ENCODE measurements around the gene REEP1.
A peak's percentile ranks its signal among the peaks of the same experiment; 100 is the strongest.
"Not testable (repeated sequence)": the region's sequence is repeated elsewhere in the genome, so short reads cannot be mapped to it uniquely, and the experiment has no call there.

Gene REEP1

DNA sequence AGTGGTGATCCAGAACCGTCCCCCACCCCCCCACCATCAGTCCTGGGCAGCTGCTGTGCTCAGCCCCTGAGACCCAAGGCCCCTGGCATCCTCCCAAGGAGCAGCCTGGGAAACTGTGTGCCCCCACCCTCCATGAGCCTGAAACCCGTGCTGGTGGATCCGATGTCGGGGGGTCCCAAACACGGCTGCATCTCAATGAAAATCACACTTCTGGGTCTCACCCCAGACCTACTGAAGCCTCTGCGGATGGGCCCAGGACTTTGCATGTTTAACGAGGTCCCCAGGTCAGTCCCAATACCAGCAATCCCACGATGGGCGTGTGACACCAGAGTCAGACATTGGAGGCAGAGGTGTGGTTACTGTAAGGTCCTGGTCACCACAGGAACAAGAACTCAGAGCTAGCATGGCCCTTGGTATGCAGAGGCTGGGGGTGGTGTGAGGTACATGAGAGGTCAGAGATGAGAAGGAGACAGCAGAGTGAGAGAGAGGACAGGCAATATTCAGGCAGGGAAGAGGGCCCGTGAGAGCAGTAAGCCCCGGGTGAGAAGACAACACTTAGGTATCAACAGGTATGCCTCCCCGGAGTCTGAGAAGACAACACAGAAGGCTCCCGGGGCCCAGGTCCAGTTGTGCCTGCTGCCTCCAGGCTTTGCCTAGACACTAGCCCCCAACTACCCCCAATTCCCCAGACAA is 105.6 kb downstream of the REEP1 start:
- Histone ChIP-seq H3K27ac (replicated peaks; ENCODE audit: low read length) (no peak overlapping the region), H3K9me3 (replicated peaks in 1 of 2; ENCODE audit: control insufficient read depth in 2 of 2, insufficient read depth in 1 of 2, low read depth in 1 of 2, low read length in 2 of 2) (no peaks in the 10 kb centered on the region), H2BK5ac (ENCODE audit: low read length) (peak overlapping the region; percentile 87), H3K18ac (ENCODE audit: low read length) (peak overlapping the region; percentile 60), H3K4me1 (ENCODE audit: control insufficient read depth in 2 of 2, insufficient read depth in 1 of 2, low read depth in 1 of 2, low read length in 2 of 2) (peaks cover 22 to 32% of the 10 kb centered on the region in 2 donors), H2AFZ (ENCODE audit: low read length) (no peak overlapping the region), H3K14ac (ENCODE audit: low read length) (peak overlapping the region; percentile 73), H4K8ac (ENCODE audit: low read depth, low read length) (no peak overlapping the region), H4K91ac (ENCODE audit: low read depth, low read length, poor library complexity) (no peak overlapping the region), H2AK5ac (ENCODE audit: low read depth, low read length) (peak overlapping the region; percentile 88), H3K79me1 (ENCODE audit: low read depth, low read length) (no peaks in the 10 kb centered on the region), H3K27me3 (ENCODE audit: control insufficient read depth in 3 of 3, insufficient read depth in 3 of 3, low read depth in 1 of 3, low read length in 3 of 3) (no peaks in the 10 kb centered on the region), H3K23ac (ENCODE audit: low read depth, low read length, poor library complexity) (peak overlapping the region; percentile 38), H3K4me3 (ENCODE audit: low read length in 2 of 2) (no peak overlapping the region), H3K36me3 (replicated peaks in 1 of 2; ENCODE audit: control insufficient read depth in 2 of 2, insufficient read depth in 2 of 2, low read length in 2 of 2) (no peaks in the 10 kb centered on the region), H3K9ac (ENCODE audit: low read depth, low read length, poor library complexity) (no peak overlapping the region), H3K4ac (ENCODE audit: low read length) (no peak overlapping the region), H2BK15ac (ENCODE audit: low read length) (no peak overlapping the region), H2BK12ac (ENCODE audit: low read length) (peak overlapping the region; percentile 75), H3K4me2 (ENCODE audit: insufficient read depth, low read length, poor library complexity, severe bottlenecking) (no peak overlapping the region), H2BK120ac (ENCODE audit: low read depth, low read length) (no peak overlapping the region)
- DNase-seq (ENCODE audit: low spot score): no peak
- no CpG with 5 or more reads among the region's 13 CpGs for WGBS, 2 donors (ENCODE audit: extremely low coverage in 2 of 2, insufficient read length in 2 of 2, insufficient replicate concordance in 1 of 2)

DNA sequence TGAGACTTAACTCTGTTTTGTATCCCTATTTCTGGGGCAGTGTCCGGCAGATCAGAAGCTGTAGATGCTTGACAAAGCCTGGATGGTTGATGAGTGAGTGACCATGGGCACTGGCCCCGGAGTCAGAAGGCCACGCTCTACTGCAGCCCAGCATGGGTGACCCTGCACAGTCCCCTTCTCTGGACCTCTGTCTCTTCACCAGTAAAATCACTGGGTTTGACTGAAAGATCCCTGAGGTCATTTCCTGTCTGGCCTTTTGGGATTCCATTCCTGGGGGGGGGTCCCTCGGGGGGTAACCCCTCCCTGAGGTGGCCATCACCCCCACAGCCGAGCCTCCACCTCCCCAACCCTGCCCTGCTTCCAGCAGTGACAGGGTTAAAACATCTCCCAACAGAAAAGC is 106.5 kb downstream of the REEP1 start:
- Histone ChIP-seq H4K91ac (ENCODE audit: low read depth, low read length, poor library complexity) (no peak overlapping the region), H3K36me3 (replicated peaks in 1 of 2; ENCODE audit: control insufficient read depth in 2 of 2, insufficient read depth in 2 of 2, low read length in 2 of 2) (no peaks in the 10 kb centered on the region), H3K23ac (ENCODE audit: low read depth, low read length, poor library complexity) (no peak overlapping the region), H2BK12ac (ENCODE audit: low read length) (no peak overlapping the region), H2BK120ac (ENCODE audit: low read depth, low read length) (no peak overlapping the region), H2BK5ac (ENCODE audit: low read length) (no peak overlapping the region), H3K9ac (ENCODE audit: low read depth, low read length, poor library complexity) (no peak overlapping the region), H4K8ac (ENCODE audit: low read depth, low read length) (no peak overlapping the region), H3K9me3 (replicated peaks in 1 of 2; ENCODE audit: control insufficient read depth in 2 of 2, insufficient read depth in 1 of 2, low read depth in 1 of 2, low read length in 2 of 2) (no peaks in the 10 kb centered on the region), H3K4ac (ENCODE audit: low read length) (no peak overlapping the region), H3K18ac (ENCODE audit: low read length) (no peak overlapping the region), H3K27me3 (ENCODE audit: control insufficient read depth in 3 of 3, insufficient read depth in 3 of 3, low read depth in 1 of 3, low read length in 3 of 3) (no peaks in the 10 kb centered on the region), H3K79me1 (ENCODE audit: low read depth, low read length) (no peaks in the 10 kb centered on the region), H3K27ac (replicated peaks; ENCODE audit: low read length) (no peak overlapping the region), H3K4me1 (ENCODE audit: control insufficient read depth in 2 of 2, insufficient read depth in 1 of 2, low read depth in 1 of 2, low read length in 2 of 2) (peaks cover 22 to 28% of the 10 kb centered on the region in 2 donors), H3K4me3 (ENCODE audit: low read length in 2 of 2) (no peak overlapping the region), H2AK5ac (ENCODE audit: low read depth, low read length) (peak overlapping the region; percentile 30), H2BK15ac (ENCODE audit: low read length) (no peak overlapping the region), H2AFZ (ENCODE audit: low read length) (peak overlapping the region; percentile 10), H3K4me2 (ENCODE audit: insufficient read depth, low read length, poor library complexity, severe bottlenecking) (no peak overlapping the region), H3K14ac (ENCODE audit: low read length) (no peak overlapping the region)
- WGBS, 2 donors (ENCODE audit: extremely low coverage in 2 of 2, insufficient read length in 2 of 2, insufficient replicate concordance in 1 of 2): no CpG with 5 or more reads among the region's 5 CpGs
- no peak for DNase-seq (ENCODE audit: low spot score)

DNA sequence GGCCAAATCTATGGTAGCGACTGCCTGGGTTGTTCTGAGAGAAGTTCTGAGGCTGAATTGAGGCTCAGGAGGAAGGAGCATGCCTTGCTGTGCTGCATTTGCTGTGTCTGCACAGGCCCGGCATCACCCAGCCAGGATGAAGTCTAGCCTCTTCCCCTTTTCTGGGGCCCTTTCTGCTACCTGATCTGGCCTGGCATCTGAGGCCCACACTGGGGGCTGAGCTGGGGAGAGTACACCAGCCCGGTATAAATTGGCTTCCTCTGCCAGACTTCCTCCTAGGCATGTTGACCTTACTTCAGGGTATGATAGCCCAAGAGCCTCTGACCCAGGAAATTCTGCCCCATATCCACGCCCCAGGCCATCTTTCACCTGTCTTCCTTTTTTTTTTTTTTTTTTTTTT is 108.2 kb downstream of the REEP1 start:
- H3K9ac ChIP-seq (ENCODE audit: low read depth, low read length, poor library complexity): no peak overlapping the region
- no peak overlapping the region for H2BK5ac ChIP-seq (ENCODE audit: low read length)
- H4K91ac ChIP-seq (ENCODE audit: low read depth, low read length, poor library complexity): no peak overlapping the region
- H3K4ac ChIP-seq (ENCODE audit: low read length): no peak overlapping the region
- H3K4me1 ChIP-seq (ENCODE audit: control insufficient read depth in 2 of 2, insufficient read depth in 1 of 2, low read depth in 1 of 2, low read length in 2 of 2): peaks cover 16 to 26% of the 10 kb centered on the region in 2 donors
- DNase-seq (ENCODE audit: low spot score): no peak
- no peak overlapping the region for H4K8ac ChIP-seq (ENCODE audit: low read depth, low read length)
- no peak overlapping the region for H2BK12ac ChIP-seq (ENCODE audit: low read length)
- no peak overlapping the region for H2AK5ac ChIP-seq (ENCODE audit: low read depth, low read length)
- no peak overlapping the region for H3K4me2 ChIP-seq (ENCODE audit: insufficient read depth, low read length, poor library complexity, severe bottlenecking)
- H2BK15ac ChIP-seq (ENCODE audit: low read length): no peak overlapping the region
- no peak overlapping the region for H3K14ac ChIP-seq (ENCODE audit: low read length)
- no peak overlapping the region for H2AFZ ChIP-seq (ENCODE audit: low read length)
- H3K4me3 ChIP-seq (ENCODE audit: low read length in 2 of 2): no peak overlapping the region
- H2BK120ac ChIP-seq (ENCODE audit: low read depth, low read length): no peak overlapping the region
- H3K18ac ChIP-seq (ENCODE audit: low read length): peak overlapping the region; percentile 44
- no peaks in the 10 kb centered on the region for H3K27me3 ChIP-seq (ENCODE audit: control insufficient read depth in 3 of 3, insufficient read depth in 3 of 3, low read depth in 1 of 3, low read length in 3 of 3)
- H3K79me1 ChIP-seq (ENCODE audit: low read depth, low read length): no peaks in the 10 kb centered on the region
- no peak overlapping the region for H3K23ac ChIP-seq (ENCODE audit: low read depth, low read length, poor library complexity)
- no peak overlapping the region for H3K27ac ChIP-seq (replicated peaks; ENCODE audit: low read length)
- no peaks in the 10 kb centered on the region for H3K36me3 ChIP-seq (replicated peaks in 1 of 2; ENCODE audit: control insufficient read depth in 2 of 2, insufficient read depth in 2 of 2, low read length in 2 of 2)
- no CpG with 5 or more reads among the region's 4 CpGs for WGBS, 2 donors (ENCODE audit: extremely low coverage in 2 of 2, insufficient read length in 2 of 2, insufficient replicate concordance in 1 of 2)
- no peaks in the 10 kb centered on the region for H3K9me3 ChIP-seq (replicated peaks in 1 of 2; ENCODE audit: control insufficient read depth in 2 of 2, insufficient read depth in 1 of 2, low read depth in 1 of 2, low read length in 2 of 2)

DNA sequence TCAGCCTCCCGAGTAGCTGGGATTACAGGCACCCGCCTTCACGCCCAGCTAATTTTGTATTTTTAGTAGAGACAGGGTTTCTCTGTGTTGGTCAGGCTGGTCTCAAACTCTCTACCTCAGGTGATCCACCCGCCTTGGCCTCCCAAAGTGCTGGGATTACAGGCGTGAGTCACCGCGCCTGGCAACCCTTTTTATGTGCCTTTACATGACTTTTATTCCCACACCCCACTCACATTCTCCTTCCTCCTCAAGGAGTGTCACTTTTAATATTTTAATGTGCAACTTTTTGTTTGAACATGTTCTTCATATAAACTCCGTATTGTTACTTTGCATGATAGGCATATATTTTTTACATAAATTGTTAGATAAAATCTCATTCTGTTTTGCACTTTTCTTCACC is 108.9 kb downstream of the REEP1 start:
- H4K91ac ChIP-seq (ENCODE audit: low read depth, low read length, poor library complexity); H3K27me3 ChIP-seq (ENCODE audit: control insufficient read depth in 3 of 3, insufficient read depth in 3 of 3, low read depth in 1 of 3, low read length in 3 of 3); H3K18ac ChIP-seq (ENCODE audit: low read length); DNase-seq (ENCODE audit: low spot score); H3K79me1 ChIP-seq (ENCODE audit: low read depth, low read length); H3K4me2 ChIP-seq (ENCODE audit: insufficient read depth, low read length, poor library complexity, severe bottlenecking); H3K4me3 ChIP-seq (ENCODE audit: low read length in 2 of 2); H2AK5ac ChIP-seq (ENCODE audit: low read depth, low read length); H2AFZ ChIP-seq (ENCODE audit: low read length); H2BK12ac ChIP-seq (ENCODE audit: low read length); H2BK120ac ChIP-seq (ENCODE audit: low read depth, low read length); H3K23ac ChIP-seq (ENCODE audit: low read depth, low read length, poor library complexity); H3K36me3 ChIP-seq (replicated peaks in 1 of 2; ENCODE audit: control insufficient read depth in 2 of 2, insufficient read depth in 2 of 2, low read length in 2 of 2); H4K8ac ChIP-seq (ENCODE audit: low read depth, low read length); H3K9me3 ChIP-seq (replicated peaks in 1 of 2; ENCODE audit: control insufficient read depth in 2 of 2, insufficient read depth in 1 of 2, low read depth in 1 of 2, low read length in 2 of 2); H3K4ac ChIP-seq (ENCODE audit: low read length); H3K9ac ChIP-seq (ENCODE audit: low read depth, low read length, poor library complexity); H3K14ac ChIP-seq (ENCODE audit: low read length); H2BK5ac ChIP-seq (ENCODE audit: low read length); H2BK15ac ChIP-seq (ENCODE audit: low read length); H3K27ac ChIP-seq (replicated peaks; ENCODE audit: low read length): not testable (repeated sequence)
- no CpG with 5 or more reads among the region's 8 CpGs for whole genome bisulfite sequencing, 2 donors (ENCODE audit: extremely low coverage in 2 of 2, insufficient read length in 2 of 2, insufficient replicate concordance in 1 of 2)
- H3K4me1 ChIP-seq (ENCODE audit: control insufficient read depth in 2 of 2, insufficient read depth in 1 of 2, low read depth in 1 of 2, low read length in 2 of 2): peaks cover 18 to 28% of the 10 kb centered on the region in 2 donors
